ENCODE results near the gene PLPP1. TPM values are rescaled to one million over a fixed set of nuclear protein-coding genes. Genes with fewer than 3 reads are reported as not detected.

PLPP1 gene
- polyA plus RNA-seq, 3 donors, result 0.87 to 1.5 (median 0.98) TPM

GRCh38 chr5:55576661-55577060 lies 41.9 kb upstream of the PLPP1 start:
- DNase-seq, result no peak
- no peak overlapping the region for H3K27ac ChIP-seq (ENCODE audit: low read depth in 1 of 2, low read length in 2 of 2)
- no peak overlapping the region for H2AFZ ChIP-seq (ENCODE audit: insufficient read depth, low read depth, low read length, poor library complexity, severe bottlenecking)
- Mint-ChIP-seq H3K4me3 (no peak overlapping the region), H3K36me3 (no peaks in the 10 kb centered on the region), H3K4me1 (peaks cover 12% of the 10 kb centered on the region), H3K27me3 (ENCODE audit: low read depth in 3 of 3) (peaks cover 1 to 3% (median 2%) of the 10 kb centered on the region in 3 donors), H3K27ac (no peak overlapping the region), H3K9me3 (peaks cover 0 to 2% (median 0%) of the 10 kb centered on the region in 7 donors)
- no peaks in the 10 kb centered on the region for H3K27me3 ChIP-seq (ENCODE audit: control insufficient read depth in 2 of 2, insufficient read depth in 2 of 2, low read length in 2 of 2)
- no peak overlapping the region for H3K4me2 ChIP-seq (replicated peaks; ENCODE audit: extremely low read depth, low read length, poor library complexity, severe bottlenecking)
- H3K4me3 ChIP-seq (replicated peaks in 1 of 3; ENCODE audit: low read depth in 2 of 3, low read length in 3 of 3), result no peak overlapping the region
- intact Hi-C loops (cut with micrococcal nuclease), result no loop called here
- WGBS (ENCODE audit: insufficient coverage), result no CpG with 5 or more reads among the region's 2 CpGs
- no peaks in the 10 kb centered on the region for H3K9me3 ChIP-seq (replicated peaks in 1 of 2; ENCODE audit: control insufficient read depth in 1 of 2, insufficient read depth in 1 of 2, low read length in 2 of 2)
- no peak for TF ChIP-seq CTCF (IDR thresholded peaks at IDR 0.05)
- H3K36me3 ChIP-seq (replicated peaks in 1 of 2; ENCODE audit: control insufficient read depth in 1 of 2, insufficient read depth in 2 of 2, low read length in 2 of 2), result no peaks in the 10 kb centered on the region
- no peak overlapping the region for H3K9ac ChIP-seq (ENCODE audit: insufficient read depth, low read length, poor library complexity, severe bottlenecking)
- H3K4me1 ChIP-seq (ENCODE audit: control insufficient read depth in 1 of 2, insufficient read depth in 2 of 2, low read length in 2 of 2), result peaks cover 0 to 4% of the 10 kb centered on the region in 2 donors
- H4K20me1 ChIP-seq (ENCODE audit: insufficient read depth, low read length), result no peaks in the 10 kb centered on the region
- no peaks in the 10 kb centered on the region for H3K79me2 ChIP-seq (ENCODE audit: insufficient read depth, low read length)

- Histone ChIP-seq H3K9me3 (replicated peaks in 1 of 2; ENCODE audit: control insufficient read depth in 1 of 2, insufficient read depth in 1 of 2, low read length in 2 of 2) (no peaks in the 10 kb centered on the region), H3K27ac (ENCODE audit: low read depth in 1 of 2, low read length in 2 of 2) (no peak overlapping the region), H3K4me2 (replicated peaks; ENCODE audit: extremely low read depth, low read length, poor library complexity, severe bottlenecking) (peak overlapping the region; percentile 5), H4K20me1 (ENCODE audit: insufficient read depth, low read length) (no peaks in the 10 kb centered on the region), H3K4me3 (replicated peaks in 1 of 3; ENCODE audit: low read depth in 2 of 3, low read length in 3 of 3) (no peak overlapping the region), H2AFZ (ENCODE audit: insufficient read depth, low read depth, low read length, poor library complexity, severe bottlenecking) (no peak overlapping the region), H3K4me1 (ENCODE audit: control insufficient read depth in 1 of 2, insufficient read depth in 2 of 2, low read length in 2 of 2) (peaks cover 0 to 4% of the 10 kb centered on the region in 2 donors), H3K79me2 (ENCODE audit: insufficient read depth, low read length) (no peaks in the 10 kb centered on the region), H3K9ac (ENCODE audit: insufficient read depth, low read length, poor library complexity, severe bottlenecking) (no peak overlapping the region), H3K36me3 (replicated peaks in 1 of 2; ENCODE audit: control insufficient read depth in 1 of 2, insufficient read depth in 2 of 2, low read length in 2 of 2) (no peaks in the 10 kb centered on the region), H3K27me3 (ENCODE audit: control insufficient read depth in 2 of 2, insufficient read depth in 2 of 2, low read length in 2 of 2) (no peaks in the 10 kb centered on the region)
- Mint-ChIP-seq H3K27me3 (ENCODE audit: low read depth in 3 of 3) (peaks cover 1 to 3% (median 2%) of the 10 kb centered on the region in 3 donors), H3K27ac (no peak overlapping the region), H3K36me3 (no peaks in the 10 kb centered on the region), H3K4me3 (no peak overlapping the region), H3K9me3 (peaks cover 0 to 2% (median 0%) of the 10 kb centered on the region in 7 donors), H3K4me1 (peaks cover 12% of the 10 kb centered on the region)
- intact Hi-C loops (cut with micrococcal nuclease), result no loop called here
- 92% methylated on average over 2 of the region's 8 CpGs for WGBS (ENCODE audit: insufficient coverage)
- no peak for TF ChIP-seq CTCF (IDR thresholded peaks at IDR 0.05)
- no peak for DNase-seq
Observed at GRCh38 chr5:55575815-55576583, 41.2 kb upstream of the PLPP1 start.
